HEK293T (cell line): ENCODE results near the gene NPIPB13.
"Not testable (repeated sequence)": the region's sequence is repeated elsewhere in the genome, so short reads cannot be mapped to it uniquely, and the experiment has no call there.

Source experiments
- CTCF ChIA-PET: fragments of 350-600 bp; formaldehyde crosslinking; extraction: SDS; loops from one replicate; lab custom pipeline; 2021; ENCODE audit warnings: antibody characterized with exemption, inconsistent platforms; lab: Yijun Ruan, JAX
- POLR2A ChIA-PET: fragments of 350-600 bp; formaldehyde crosslinking; extraction: SDS; loops from one replicate; lab custom pipeline; 2020; ENCODE audit warnings: antibody characterized with exemption, inconsistent platforms; lab: Yijun Ruan, JAX
- DNase-seq: peaks from one replicate; pipeline ENCODE4 v3.0.0; 2012; ENCODE audit warnings: mixed read lengths; ENCODE audit errors: extremely low spot score

The NPIPB13 gene

DNA sequence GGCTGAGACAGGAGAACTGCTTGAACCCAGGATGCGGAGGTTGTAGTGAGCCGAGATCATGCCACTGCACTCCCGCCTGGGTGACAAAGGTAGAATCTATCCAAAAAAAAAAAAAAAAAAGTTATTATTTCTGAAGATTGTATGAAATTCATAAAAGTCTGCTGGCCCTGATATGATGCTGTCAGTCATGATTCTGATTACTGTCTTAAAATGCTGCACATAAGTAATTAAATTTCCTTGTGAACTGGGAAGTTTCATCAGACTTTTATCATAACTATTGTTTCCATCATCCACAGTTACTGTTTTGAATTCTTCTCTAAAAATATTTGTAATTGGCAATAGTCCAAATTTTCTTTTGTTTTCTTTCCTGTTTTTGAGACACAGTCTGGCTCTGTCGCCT, at the start of gene NPIPB13:
TSS of gene NPIPB13 (minus strand) at position 101 of the 400 bp plus-strand sequence. CDS start 2,906 bp downstream, outside the sequence.
- CTCF ChIA-PET, POLR2A ChIA-PET, DNase-seq: not testable (repeated sequence)

DNA sequence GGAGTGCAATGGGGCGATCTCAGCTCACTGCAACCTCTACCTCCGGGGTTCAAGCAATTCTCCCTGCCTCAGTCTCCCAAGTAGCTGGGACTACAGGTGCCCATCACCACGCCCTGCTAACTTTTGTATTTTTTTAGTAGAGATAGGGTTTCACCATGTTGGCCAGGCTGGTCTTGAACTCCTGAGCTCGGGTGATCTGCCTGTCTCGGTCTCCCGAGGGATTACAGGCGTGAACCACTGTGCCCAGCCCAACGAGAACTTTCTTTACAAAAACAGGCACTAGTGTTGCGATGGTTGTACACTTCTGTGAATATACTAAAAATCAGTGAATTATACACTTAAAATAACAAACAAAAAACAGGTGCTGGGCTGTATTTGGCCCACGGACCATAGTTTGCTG, 34.1 kb upstream of the NPIPB13 start:
- POLR2A ChIA-PET, CTCF ChIA-PET: not testable (repeated sequence)

DNA sequence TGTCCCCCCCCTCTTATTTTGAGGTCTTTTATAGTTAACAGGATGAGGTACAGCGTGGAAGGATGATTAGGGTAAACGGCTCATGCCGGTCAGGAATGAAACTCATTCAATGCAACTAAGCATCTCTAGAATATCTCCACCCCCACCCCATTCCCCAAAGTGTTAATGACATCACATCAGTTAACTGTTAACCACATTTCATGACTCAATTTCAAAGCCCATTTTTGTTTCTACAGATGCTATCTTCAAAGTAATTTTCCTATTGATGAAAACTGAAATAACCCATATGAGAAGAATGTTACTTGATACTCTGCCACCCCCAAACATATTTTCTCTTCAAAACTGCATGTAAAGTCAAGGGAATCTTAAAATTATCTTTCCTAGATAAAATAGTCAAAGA, 30.2 kb upstream of the NPIPB13 start:
- POLR2A ChIA-PET, DNase-seq, CTCF ChIA-PET: not testable (repeated sequence)

More for the DNA sequence above, 34.1 kb upstream of the NPIPB13 start:
- not testable (repeated sequence) for DNase-seq

DNA sequence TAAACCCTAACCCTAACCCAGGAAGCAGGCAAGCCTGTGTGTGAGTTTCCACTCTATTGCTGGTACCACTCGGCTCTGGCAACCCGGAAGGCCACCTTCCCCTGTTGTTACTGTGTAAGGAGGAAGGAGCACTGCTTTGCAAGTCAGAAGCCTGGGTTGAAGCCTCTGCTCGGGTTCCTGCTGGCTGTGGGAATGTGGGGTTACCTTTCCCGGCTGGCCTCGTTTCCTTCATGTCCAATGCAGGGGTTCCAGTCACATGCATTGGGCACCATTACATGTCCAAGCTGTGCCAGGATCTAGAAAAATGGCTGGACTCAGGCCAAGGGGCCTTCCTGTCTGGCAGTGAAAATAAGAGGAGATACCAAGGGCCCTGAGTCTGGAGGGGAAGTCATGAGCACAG, 31.2 kb downstream of the NPIPB13 start:
- DNase-seq, POLR2A ChIA-PET, CTCF ChIA-PET: not testable (repeated sequence)

DNA sequence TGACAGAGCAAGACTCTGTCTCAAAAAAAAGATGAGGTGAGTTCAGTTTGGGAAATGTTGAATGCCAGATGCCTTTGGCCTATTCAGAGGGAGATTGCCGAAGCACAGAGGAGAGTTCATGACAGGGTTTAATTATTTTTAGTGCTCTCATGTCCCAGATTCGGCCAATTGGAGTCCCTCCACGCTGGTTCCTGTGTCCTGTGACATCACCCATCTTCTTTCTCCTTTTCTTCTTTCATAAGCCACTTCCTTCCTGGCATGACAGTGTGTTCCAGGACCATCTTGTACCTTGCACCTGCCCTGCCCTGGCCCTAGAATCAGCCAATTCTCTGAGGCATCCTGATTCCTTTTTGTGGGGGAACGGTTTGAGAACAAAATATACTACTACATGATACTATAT, 36.9 kb downstream of the NPIPB13 start:
- DNase-seq, POLR2A ChIA-PET, CTCF ChIA-PET: not testable (repeated sequence)

DNA sequence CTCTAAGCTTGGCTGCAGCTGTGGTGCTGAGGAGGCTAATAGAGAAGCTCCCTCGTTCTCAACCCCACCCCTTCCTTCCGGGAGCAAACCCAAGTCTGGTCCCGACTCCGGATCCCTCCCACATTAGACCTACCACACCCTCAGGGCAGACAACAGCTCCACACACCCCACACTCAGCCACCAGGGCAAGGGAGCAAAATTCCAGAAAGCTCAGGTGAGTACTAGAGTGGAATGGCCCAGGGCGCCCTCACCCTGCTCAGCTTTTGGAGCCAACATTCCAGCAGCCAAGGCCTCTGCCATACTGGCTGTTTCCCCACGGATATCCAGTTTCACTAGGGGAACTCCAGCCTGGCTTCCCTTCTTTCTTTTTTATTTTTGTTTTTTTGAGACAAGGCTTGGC, 39.2 kb downstream of the NPIPB13 start:
- CTCF ChIA-PET, DNase-seq, POLR2A ChIA-PET: not testable (repeated sequence)

DNA sequence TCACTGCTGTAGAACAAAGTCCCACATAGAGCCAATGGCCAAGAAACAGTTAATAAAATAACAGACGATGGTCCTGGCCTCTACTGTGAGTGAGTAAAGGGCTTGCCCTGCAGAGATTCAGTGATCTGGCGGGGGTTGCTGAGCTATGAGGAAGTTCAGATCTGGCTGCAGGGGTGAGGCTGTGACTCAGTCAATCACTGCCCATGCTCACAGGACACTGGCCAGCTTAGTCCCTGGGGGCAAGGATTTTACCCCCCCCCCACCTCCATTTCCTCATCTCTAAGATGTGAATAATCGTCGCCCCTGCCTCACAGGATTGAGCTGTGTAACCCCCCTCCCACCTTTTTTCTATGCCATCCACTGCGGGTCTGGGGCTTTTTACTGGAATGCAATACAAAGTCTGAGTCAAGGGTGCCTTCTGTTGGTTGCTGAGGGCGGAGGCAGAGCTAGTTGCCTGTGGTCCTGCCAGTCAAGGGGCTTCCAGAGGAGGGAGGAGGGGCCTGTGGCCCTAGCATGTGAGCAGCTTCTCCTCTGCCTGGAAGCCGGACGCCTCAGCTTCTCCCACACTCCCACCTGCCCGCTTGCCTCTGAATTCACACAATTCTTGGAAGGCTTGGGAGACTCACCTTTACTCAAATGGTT, 41.1 kb downstream of the NPIPB13 start:
- POLR2A ChIA-PET, CTCF ChIA-PET, DNase-seq: not testable (repeated sequence)

DNA sequence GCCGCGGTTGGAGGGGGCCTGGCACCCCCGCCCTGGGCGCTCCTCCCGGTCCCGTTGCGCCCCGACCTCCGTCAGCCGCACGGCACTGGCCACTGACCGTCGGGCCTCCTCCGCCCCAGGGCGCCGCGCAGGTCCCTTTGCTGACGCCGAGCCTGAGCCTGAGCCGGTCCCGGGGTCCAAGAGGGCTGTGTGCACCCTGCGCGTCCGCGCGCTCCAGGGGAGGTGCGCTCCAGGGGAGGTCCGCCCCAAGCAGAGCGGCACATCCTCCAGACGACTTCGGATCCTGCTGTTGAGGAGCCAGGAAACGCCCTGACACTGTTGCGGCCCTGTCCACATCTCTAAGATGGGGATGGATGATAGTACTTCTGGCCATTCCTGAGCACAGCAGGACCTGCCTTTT, 42.0 kb downstream of the NPIPB13 start:
- CTCF ChIA-PET, DNase-seq, POLR2A ChIA-PET: not testable (repeated sequence)

DNA sequence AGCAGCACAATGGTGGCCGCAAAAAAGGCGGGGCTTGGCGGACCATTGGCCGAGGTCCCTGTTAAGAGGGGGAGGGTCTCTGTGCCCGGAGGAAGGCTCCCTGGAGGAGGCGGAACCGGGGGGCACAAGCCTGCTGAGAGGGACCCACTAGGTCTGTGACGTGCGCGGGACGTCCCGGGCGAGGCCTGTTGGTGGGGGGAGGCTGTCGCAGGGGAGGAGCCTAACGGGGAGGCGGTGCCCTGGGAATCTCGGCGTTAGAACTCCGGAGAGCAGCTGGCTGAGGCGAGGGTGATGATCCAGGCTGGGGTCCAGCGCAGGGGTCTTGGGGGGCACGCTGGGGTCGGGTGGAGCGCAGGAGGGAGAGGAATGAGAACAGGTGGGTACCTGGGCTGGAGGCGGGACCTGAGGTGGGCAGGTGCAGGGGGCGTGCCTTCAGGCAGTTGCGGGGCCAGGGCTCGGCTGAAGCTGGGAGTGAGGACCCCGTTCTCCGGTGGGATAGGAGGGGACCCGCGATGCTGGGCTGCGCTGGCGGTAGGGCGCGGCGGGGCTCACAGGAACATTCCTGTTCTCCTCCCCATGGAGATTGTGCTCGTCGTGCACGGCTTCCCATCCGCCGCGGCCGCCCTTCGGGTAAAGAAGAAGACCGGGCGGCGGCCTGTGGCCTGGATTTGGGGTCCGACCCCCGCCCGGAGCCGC, 42.6 kb downstream of the NPIPB13 start:
- CTCF ChIA-PET, POLR2A ChIA-PET, DNase-seq: not testable (repeated sequence)

DNA sequence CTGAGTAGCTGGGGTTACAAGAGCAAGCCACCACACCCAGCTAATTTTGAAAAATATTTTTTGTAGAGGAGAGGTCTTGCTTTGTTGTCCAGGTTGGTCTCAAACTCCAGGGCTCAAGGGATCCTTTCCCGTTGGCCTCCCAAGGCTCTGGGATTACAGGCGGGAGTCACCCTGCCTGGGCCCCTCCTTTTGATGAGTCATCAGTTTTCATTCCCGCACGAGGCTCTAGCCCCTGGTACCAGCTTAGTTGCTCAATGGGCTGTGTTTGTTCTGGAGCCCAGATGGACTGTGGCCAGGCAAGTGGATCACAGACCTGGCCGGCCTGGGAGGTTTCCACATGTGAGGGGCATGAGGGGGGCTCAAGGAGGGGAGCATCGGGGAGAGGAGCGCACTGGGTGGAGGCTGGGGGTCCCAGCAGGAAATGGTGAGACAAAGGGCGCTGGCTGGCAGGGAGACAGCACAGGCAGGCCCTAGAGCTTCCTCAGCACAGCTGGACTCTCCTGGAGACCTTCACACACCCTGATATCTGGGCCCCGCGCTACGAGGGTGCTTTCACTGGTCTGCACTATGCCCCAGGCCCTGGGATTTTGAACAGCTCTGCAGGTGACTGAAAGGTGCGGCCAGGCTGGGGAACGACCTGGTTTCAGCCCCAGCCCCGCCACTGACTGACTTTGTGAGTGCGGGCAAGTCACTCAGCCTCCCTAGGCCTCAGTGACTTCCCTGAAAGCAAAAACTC, 48.5 kb downstream of the NPIPB13 start:
- CTCF ChIA-PET, DNase-seq, POLR2A ChIA-PET: not testable (repeated sequence)

DNA sequence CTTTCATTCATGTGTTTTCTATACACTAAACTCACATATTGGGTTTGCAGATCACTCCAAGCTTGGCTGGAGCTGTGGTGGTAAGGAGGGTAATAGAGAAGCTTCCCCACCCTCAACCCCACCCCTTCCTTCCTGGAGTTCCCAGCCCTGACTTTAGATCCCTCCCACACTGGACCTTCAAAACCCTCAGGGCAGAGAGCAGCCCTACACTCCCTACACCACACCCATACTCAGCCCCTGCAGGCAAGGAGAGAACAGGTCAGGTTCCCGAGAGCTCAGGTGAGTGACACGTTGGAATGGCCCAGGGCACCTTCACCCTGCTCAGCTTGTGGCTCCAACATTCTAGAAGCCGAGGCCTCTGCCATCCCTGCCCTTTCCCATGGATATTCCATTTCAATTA, 49.2 kb downstream of the NPIPB13 start, which contains the start of gene SULT1A3:
TSS of gene SULT1A3 (plus strand) at position 207 of the 400 bp plus-strand sequence. CDS start 1,474 bp downstream, outside the sequence.
- POLR2A ChIA-PET: not testable (repeated sequence)

More for the DNA sequence above, 49.2 kb downstream of the NPIPB13 start, which contains the start of gene SULT1A3:
- DNase-seq, CTCF ChIA-PET: not testable (repeated sequence)
